Esophagus squamous epithelium (tissue), 5 donors: Measurements from ENCODE around the gene RBM19. TPM values are rescaled to one million over a fixed set of nuclear protein-coding genes. Genes with fewer than 3 reads are reported as not detected.

Experiments
- DNase-seq: peaks from one replicate; lab custom pipeline; 2025; lab: John Stamatoyannopoulos, UW
- H3K27ac ChIP-seq, 4 donors: fragments of 200-600 bp; sonication (generic); one replicate each; pipeline ENCODE4 v1.5.1; 2016 to 2019; ENCODE audit warnings: mild to moderate bottlenecking in 1 of 4
- H3K27me3 ChIP-seq, 4 donors: fragments of 200-600 bp; sonication (generic); 1 replicate in 3 of 4; 2 replicates in 1 of 4; pipeline versions ENCODE4 v1.5.1 to v1.6.0; 2017 to 2021; ENCODE audit warnings: antibody characterized with exemption in 1 of 4
- H3K36me3 ChIP-seq, 3 donors: fragments of 200-600 bp; sonication (generic); one replicate each; pipeline ENCODE4 v1.5.1; 2016 to 2019
- H3K4me1 ChIP-seq, 3 donors: fragments of 200-600 bp; sonication (generic); one replicate each; pipeline ENCODE4 v1.5.1; 2017 to 2019
- H3K4me3 ChIP-seq, 4 donors: fragments of 200-600 bp; sonication (generic); 1 replicate in 3 of 4; 2 replicates in 1 of 4; pipeline ENCODE4 v1.5.1; 2016 to 2019; ENCODE audit warnings: mild to moderate bottlenecking in 2 of 4, moderate library complexity in 1 of 4
- H3K9me3 ChIP-seq, 3 donors: fragments of 200-600 bp; sonication (generic); one replicate each; pipeline ENCODE4 v1.5.1; 2016 to 2019
- POLR2A ChIP-seq, 4 donors: fragments of 450-650 bp; IDR thresholded peaks; one replicate each; pipeline ENCODE4 v1.6.1; 2017; ENCODE audit warnings: antibody characterized with exemption in 4 of 4, mild to moderate bottlenecking in 4 of 4, moderate library complexity in 3 of 4
- WGBS, 2 donors: methylation state at CpG; one replicate each; pipeline ENCODE4 v1.1.5; 2018; 5-methylcytosine and 5-hydroxymethylcytosine counted together
- intact Hi-C: fragments of 100-400 bp; cut with DNase I; formaldehyde crosslinking; loops from one replicate; pipeline ENCODE4 v1.15.0; 2022
- total RNA-seq, 4 donors: library from RNA; depleted of rRNA; stranded (reverse); fragments of >200 nt; gene quantifications; one replicate each; pipeline ENCODE4 v1.1.0, GENCODE V29; 2016
- TF ChIP-seq, protein P1 (sequence below), 6 experiments: fragments of 450-650 bp in 4 of 6; fragments of 200-600 bp in 2 of 6; sonication (generic) in 2 of 6; IDR thresholded peaks; one replicate each; pipeline ENCODE4 v1.5.1; 2016 to 2019; ENCODE audit warnings: antibody characterized with exemption in 6 of 6, mild to moderate bottlenecking in 4 of 6, moderate library complexity in 4 of 6
- donor health status: DM: yes; HTN: yes; CAD: no.

The RBM19 gene
- total RNA-seq, 4 donors from 2014 or later: 13.1 to 32.8 (median 27.4) TPM

GRCh38 chr12:113949321-113950305, 16.5 kb downstream of the RBM19 start:
- DNase-seq: no peak
- no peaks in the 10 kb centered on the region for H3K27me3 ChIP-seq
- no peaks in the 10 kb centered on the region for H3K9me3 ChIP-seq
- WGBS, 2 donors: 85 to 86% methylated on average over 5 to 8 of the region's 10 CpGs
- TF ChIP-seq, protein P1, sequence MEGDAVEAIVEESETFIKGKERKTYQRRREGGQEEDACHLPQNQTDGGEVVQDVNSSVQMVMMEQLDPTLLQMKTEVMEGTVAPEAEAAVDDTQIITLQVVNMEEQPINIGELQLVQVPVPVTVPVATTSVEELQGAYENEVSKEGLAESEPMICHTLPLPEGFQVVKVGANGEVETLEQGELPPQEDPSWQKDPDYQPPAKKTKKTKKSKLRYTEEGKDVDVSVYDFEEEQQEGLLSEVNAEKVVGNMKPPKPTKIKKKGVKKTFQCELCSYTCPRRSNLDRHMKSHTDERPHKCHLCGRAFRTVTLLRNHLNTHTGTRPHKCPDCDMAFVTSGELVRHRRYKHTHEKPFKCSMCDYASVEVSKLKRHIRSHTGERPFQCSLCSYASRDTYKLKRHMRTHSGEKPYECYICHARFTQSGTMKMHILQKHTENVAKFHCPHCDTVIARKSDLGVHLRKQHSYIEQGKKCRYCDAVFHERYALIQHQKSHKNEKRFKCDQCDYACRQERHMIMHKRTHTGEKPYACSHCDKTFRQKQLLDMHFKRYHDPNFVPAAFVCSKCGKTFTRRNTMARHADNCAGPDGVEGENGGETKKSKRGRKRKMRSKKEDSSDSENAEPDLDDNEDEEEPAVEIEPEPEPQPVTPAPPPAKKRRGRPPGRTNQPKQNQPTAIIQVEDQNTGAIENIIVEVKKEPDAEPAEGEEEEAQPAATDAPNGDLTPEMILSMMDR (IDR thresholded peaks at IDR 0.05): no peak
- TF ChIP-seq POLR2A (IDR thresholded peaks at IDR 0.05): no peak
- intact Hi-C loops: no loop called here
- H3K27ac ChIP-seq: no peak overlapping the region
- no peak overlapping the region for H3K4me3 ChIP-seq
- H3K36me3 ChIP-seq: peaks cover 29 to 100% (median 41%) of the 10 kb centered on the region in 3 donors
- H3K4me1 ChIP-seq: no peaks in the 10 kb centered on the region

DNA sequence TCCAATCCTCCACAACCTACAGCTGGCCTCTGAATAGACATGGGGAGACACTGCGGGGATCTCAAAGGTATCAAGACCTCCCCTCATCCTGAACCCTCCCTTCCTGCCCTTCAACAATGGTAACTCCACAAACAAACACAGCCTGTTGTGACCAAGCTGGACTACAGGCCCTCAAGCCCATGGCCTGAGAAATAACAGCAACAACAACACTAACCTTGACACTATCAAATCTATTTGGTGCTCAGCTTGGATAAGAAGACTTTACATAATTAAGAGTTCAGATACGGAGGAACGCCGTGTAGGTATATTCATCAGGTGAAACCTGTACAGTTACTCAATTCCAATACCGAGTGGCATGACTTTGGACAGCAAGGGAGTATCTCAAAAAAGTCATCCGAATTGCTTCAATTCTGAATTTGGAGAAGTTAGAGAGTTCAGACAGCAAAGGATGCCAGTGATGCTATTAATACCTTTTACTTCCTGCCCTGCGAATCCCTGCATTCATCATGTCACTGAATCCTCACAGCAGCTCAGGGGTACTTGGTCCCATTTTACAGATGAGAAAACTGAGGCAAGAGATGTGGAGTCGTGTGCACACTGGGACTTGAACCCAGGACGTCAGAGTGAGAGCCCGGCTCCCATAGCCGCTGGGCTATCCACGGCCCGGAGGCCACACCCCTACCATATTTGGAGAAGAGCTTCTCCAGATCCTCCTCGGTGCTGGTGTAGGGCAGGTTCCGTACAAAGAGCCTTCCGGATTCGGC, 17.8 kb downstream of the RBM19 start:
- intact Hi-C loops: no loop called here
- H3K27ac ChIP-seq: no peak overlapping the region
- H3K4me1 ChIP-seq: no peaks in the 10 kb centered on the region
- WGBS, 2 donors: 92 to 94% methylated on average over 15 to 16 of the region's 17 CpGs
- peaks cover 23 to 100% (median 36%) of the 10 kb centered on the region in 3 donors for H3K36me3 ChIP-seq
- no peaks in the 10 kb centered on the region for H3K27me3 ChIP-seq
- DNase-seq: no peak
- H3K9me3 ChIP-seq: no peaks in the 10 kb centered on the region
- no peak overlapping the region for H3K4me3 ChIP-seq
- TF ChIP-seq, protein P1 (IDR thresholded peaks at IDR 0.05): no peak
- no peak for TF ChIP-seq POLR2A (IDR thresholded peaks at IDR 0.05)

GRCh38 chr12:113946175-113946574, 19.9 kb downstream of the RBM19 start:
- Histone ChIP-seq H3K4me3 (no peak overlapping the region), H3K27ac (no peak overlapping the region), H3K4me1 (no peaks in the 10 kb centered on the region), H3K36me3 (peaks cover 23 to 100% (median 43%) of the 10 kb centered on the region in 3 donors), H3K9me3 (no peaks in the 10 kb centered on the region), H3K27me3 (no peaks in the 10 kb centered on the region)
- 80 to 88% methylated on average over 1 to 8 of the region's 8 CpGs for WGBS, 2 donors
- DNase-seq: no peak
- no peak for TF ChIP-seq POLR2A (IDR thresholded peaks at IDR 0.05)
- TF ChIP-seq, protein P1 (IDR thresholded peaks at IDR 0.05): no peak
- intact Hi-C loops: no loop called here

DNA sequence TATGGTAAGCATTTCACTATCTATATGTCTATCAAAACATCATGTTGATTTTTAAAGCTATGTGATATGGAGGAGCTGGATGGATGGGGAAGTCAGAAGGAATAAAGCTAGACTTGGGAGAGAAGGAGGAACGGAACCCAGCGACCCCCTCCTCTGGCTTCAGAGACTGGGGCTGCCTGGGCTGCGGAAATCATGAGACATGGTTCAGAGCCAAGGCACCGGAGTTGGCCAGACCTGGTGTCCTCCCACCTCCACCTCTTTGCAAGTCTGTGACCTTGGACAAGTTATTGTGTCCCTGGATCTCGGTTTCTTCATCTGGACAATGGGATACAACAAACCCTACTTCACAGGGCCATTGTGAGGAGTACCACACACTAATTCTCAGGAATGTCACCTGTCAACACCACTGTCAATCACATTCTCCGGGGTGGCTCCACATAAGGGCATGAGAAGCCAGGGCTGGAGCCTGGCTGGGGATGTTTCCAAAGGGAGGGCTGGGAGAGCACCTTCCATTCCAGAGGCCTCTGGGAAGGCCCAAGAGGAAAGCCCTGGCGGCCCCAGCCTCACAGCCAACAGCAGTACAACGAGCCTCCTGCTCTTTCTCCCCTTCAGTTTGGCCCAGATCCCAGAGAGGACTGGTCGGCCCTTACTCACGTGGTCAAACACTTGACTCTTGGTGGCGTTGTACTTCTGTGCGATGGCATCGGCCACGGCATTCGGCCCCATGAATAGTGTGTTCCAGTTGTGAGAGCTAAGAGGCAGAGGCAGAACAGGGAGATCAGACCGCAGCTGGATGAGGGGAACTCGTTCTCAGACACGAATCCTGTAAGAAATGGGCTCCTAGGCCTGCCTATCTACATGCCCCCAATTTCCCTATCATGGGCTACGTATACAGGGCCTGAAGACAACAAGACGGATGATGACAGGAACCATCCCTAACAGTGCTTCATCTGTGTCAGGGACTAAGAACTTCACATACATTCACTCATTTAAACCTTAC, 20.7 kb downstream of the RBM19 start:
- intact Hi-C loops: no loop called here
- no peaks in the 10 kb centered on the region for H3K9me3 ChIP-seq
- H3K4me3 ChIP-seq: no peak overlapping the region
- no peaks in the 10 kb centered on the region for H3K4me1 ChIP-seq
- H3K27ac ChIP-seq: no peak overlapping the region
- 88 to 90% methylated on average over 6 to 20 of the region's 20 CpGs for WGBS, 2 donors
- H3K27me3 ChIP-seq: no peaks in the 10 kb centered on the region
- H3K36me3 ChIP-seq: peaks cover 26 to 100% (median 45%) of the 10 kb centered on the region in 3 donors
- DNase-seq: no peak
- TF ChIP-seq, protein P1 (IDR thresholded peaks at IDR 0.05): no peak
- no peak for TF ChIP-seq POLR2A (IDR thresholded peaks at IDR 0.05)
